Measurements from ENCODE around the gene NFKB2.

Gene NFKB2

DNA sequence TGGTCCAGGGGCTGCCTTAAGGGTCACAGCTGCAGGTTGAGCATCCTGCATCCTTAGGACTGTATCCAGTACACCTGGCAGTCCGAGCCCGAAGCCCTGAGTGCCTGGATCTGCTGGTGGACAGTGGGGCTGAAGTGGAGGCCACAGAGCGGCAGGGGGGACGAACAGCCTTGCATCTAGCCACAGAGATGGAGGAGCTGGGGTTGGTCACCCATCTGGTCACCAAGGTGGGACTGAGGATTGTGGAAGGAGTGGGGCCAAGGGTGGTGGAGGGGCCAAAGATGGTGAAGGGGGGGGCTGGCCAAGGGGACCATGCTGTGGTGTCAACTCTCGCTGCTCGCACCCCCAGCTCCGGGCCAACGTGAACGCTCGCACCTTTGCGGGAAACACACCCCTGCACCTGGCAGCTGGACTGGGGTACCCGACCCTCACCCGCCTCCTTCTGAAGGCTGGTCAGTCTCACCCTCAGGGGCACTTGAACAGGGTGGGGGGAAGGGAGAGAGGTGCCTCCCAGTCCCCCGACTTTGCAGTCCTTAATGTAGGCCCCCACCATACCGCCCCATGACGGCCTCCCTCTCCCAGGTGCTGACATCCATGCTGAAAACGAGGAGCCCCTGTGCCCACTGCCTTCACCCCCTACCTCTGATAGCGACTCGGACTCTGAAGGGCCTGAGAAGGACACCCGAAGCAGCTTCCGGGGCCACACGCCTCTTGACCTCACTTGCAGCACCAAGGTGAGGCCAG lies 5.3 kb downstream of the NFKB2 start:
- H3K9ac ChIP-seq (ENCODE audit: low read length in 5 of 5): no peak overlapping the region
- H3K4me1 ChIP-seq (ENCODE audit: control insufficient read depth in 5 of 5, insufficient read depth in 5 of 5, low read length in 5 of 5): peaks cover 3 to 35% (median 25%) of the 10 kb centered on the region in 5 donors
- H3K36me3 ChIP-seq (ENCODE audit: control insufficient read depth in 5 of 5, insufficient read depth in 5 of 5, low read length in 5 of 5): peaks cover 0 to 53% (median 44%) of the 10 kb centered on the region in 5 donors
- H3K27ac ChIP-seq (ENCODE audit: low read depth, low read length): no peak overlapping the region
- no peaks in the 10 kb centered on the region for H3K9me3 ChIP-seq (ENCODE audit: control insufficient read depth in 5 of 5, low read length in 5 of 5)
- no peak overlapping the region for H3K4me3 ChIP-seq (ENCODE audit: low read depth in 1 of 5, low read length in 5 of 5)
- no peaks in the 10 kb centered on the region for H3K27me3 ChIP-seq (ENCODE audit: control insufficient read depth in 5 of 5, insufficient read depth in 4 of 5, low read length in 5 of 5)

DNA sequence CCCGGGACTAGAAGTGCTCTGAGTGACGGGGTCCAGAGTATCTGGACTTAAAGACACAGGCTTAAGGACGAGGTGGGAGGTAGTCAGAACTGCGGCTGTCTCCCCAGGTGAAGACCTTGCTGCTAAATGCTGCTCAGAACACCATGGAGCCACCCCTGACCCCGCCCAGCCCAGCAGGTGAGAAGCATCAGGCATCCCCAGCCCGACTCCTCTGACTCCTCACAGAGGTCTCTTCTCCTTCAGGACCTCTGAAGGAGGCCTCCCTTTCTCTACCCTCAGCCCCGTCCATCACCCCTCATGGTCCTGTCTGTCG lies 5.8 kb downstream of the NFKB2 start:
- Histone ChIP-seq H3K36me3 (ENCODE audit: control insufficient read depth in 5 of 5, insufficient read depth in 5 of 5, low read length in 5 of 5) (peaks cover 0 to 53% (median 44%) of the 10 kb centered on the region in 5 donors), H3K27ac (ENCODE audit: low read depth, low read length) (no peak overlapping the region)

DNA sequence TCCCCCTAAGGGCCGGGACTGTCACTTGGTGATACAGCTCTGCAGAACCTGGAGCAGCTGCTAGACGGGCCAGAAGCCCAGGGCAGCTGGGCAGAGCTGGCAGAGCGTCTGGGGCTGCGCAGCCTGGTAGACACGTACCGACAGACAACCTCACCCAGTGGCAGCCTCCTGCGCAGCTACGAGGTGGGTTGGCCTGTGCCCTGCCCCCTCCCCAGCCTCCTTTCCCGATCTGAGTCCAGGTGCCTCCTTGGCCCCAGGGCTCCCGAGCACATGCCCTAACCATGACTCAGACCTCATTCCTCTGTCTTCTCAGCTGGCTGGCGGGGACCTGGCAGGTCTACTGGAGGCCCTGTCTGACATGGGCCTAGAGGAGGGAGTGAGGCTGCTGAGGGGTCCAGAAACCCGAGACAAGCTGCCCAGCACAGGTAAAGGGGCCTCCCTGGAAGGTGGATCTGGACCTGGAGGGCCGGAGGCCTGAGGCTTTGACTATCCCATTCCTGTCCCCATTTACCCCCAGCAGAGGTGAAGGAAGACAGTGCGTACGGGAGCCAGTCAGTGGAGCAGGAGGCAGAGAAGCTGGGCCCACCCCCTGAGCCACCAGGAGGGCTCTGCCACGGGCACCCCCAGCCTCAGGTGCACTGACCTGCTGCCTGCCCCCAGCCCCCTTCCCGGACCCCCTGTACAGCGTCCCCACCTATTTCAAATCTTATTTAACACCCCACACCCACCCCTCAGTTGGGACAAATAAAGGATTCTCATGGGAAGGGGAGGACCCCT lies 6.4 kb downstream of the NFKB2 start:
- no peak overlapping the region for H3K9ac ChIP-seq (ENCODE audit: low read length in 5 of 5)
- no peak overlapping the region for H3K4me3 ChIP-seq (ENCODE audit: low read depth in 1 of 5, low read length in 5 of 5)
- H3K36me3 ChIP-seq (ENCODE audit: control insufficient read depth in 5 of 5, insufficient read depth in 5 of 5, low read length in 5 of 5): peaks cover 0 to 49% (median 40%) of the 10 kb centered on the region in 5 donors
- no peak overlapping the region for H3K27ac ChIP-seq (ENCODE audit: low read depth, low read length)
- no peaks in the 10 kb centered on the region for H3K9me3 ChIP-seq (ENCODE audit: control insufficient read depth in 5 of 5, low read length in 5 of 5)
- peaks cover 3 to 23% (median 14%) of the 10 kb centered on the region in 5 donors for H3K4me1 ChIP-seq (ENCODE audit: control insufficient read depth in 5 of 5, insufficient read depth in 5 of 5, low read length in 5 of 5)
- H3K27me3 ChIP-seq (ENCODE audit: control insufficient read depth in 5 of 5, insufficient read depth in 4 of 5, low read length in 5 of 5): no peaks in the 10 kb centered on the region

More for the DNA sequence above, 5.8 kb downstream of the NFKB2 start:
- H3K9ac ChIP-seq (ENCODE audit: low read length in 5 of 5): no peak overlapping the region
- no peaks in the 10 kb centered on the region for H3K27me3 ChIP-seq (ENCODE audit: control insufficient read depth in 5 of 5, insufficient read depth in 4 of 5, low read length in 5 of 5)
- peaks cover 3 to 29% (median 20%) of the 10 kb centered on the region in 5 donors for H3K4me1 ChIP-seq (ENCODE audit: control insufficient read depth in 5 of 5, insufficient read depth in 5 of 5, low read length in 5 of 5)
- no peak overlapping the region for H3K4me3 ChIP-seq (ENCODE audit: low read depth in 1 of 5, low read length in 5 of 5)
- H3K9me3 ChIP-seq (ENCODE audit: control insufficient read depth in 5 of 5, low read length in 5 of 5): no peaks in the 10 kb centered on the region

DNA sequence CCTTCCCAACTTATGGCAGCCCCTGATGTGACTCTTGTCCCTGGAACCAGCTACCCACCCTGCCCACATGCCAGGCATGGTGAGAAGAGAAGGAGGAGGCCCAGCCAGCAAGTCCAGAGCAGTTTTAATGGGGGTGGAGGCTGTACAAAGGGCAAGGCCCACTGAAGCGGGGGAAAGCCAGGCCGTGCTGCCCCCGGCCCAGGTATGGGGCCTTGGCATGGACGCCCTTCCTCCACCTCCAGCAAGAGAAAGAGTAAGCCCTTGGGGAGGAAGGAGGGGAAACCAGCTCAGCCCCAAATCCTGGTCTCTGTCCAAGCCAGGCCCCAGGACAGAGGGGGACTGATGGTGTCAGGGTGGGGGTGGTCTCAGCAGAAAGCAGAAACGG lies 7.0 kb downstream of the NFKB2 start:
- peaks cover 0 to 45% (median 36%) of the 10 kb centered on the region in 5 donors for H3K36me3 ChIP-seq (ENCODE audit: control insufficient read depth in 5 of 5, insufficient read depth in 5 of 5, low read length in 5 of 5)
- H3K27ac ChIP-seq (ENCODE audit: low read depth, low read length): no peak overlapping the region
- no peaks in the 10 kb centered on the region for H3K9me3 ChIP-seq (ENCODE audit: control insufficient read depth in 5 of 5, low read length in 5 of 5)
- H3K4me1 ChIP-seq (ENCODE audit: control insufficient read depth in 5 of 5, insufficient read depth in 5 of 5, low read length in 5 of 5): peaks cover 3 to 20% (median 12%) of the 10 kb centered on the region in 5 donors
- peaks cover 0 to 4% (median 2%) of the 10 kb centered on the region in 5 donors for H3K27me3 ChIP-seq (ENCODE audit: control insufficient read depth in 5 of 5, insufficient read depth in 4 of 5, low read length in 5 of 5)
- H3K4me3 ChIP-seq (ENCODE audit: low read depth in 1 of 5, low read length in 5 of 5): no peak overlapping the region
- H3K9ac ChIP-seq (ENCODE audit: low read length in 5 of 5): no peak overlapping the region

DNA sequence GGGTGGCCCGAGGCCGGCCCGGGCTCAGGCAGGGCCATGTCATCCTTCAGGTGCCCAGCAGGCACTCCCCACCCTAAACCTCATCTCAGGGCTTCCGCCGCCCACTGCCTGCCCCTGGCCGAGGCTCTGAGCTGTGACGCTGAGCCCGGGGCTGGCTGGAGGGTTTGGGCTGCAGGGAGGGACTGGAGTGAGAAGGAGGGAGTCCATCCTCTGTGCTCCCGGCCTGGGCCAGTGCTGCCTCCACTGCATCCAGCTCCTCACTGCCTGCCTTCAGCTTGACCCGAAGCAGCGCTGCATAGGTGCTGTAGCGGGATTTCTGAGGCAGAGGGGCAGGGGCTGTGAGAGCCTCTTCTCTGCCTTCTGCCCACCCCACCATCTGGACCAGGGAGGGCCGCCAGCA lies 7.6 kb downstream of the NFKB2 start:
- Histone ChIP-seq H3K4me1 (ENCODE audit: control insufficient read depth in 5 of 5, insufficient read depth in 5 of 5, low read length in 5 of 5) (peaks cover 3 to 20% (median 12%) of the 10 kb centered on the region in 5 donors), H3K27me3 (ENCODE audit: control insufficient read depth in 5 of 5, insufficient read depth in 4 of 5, low read length in 5 of 5) (peaks cover 6 to 10% (median 8%) of the 10 kb centered on the region in 5 donors), H3K4me3 (ENCODE audit: low read depth in 1 of 5, low read length in 5 of 5) (no peak overlapping the region), H3K27ac (ENCODE audit: low read depth, low read length) (no peak overlapping the region), H3K9me3 (ENCODE audit: control insufficient read depth in 5 of 5, low read length in 5 of 5) (no peaks in the 10 kb centered on the region), H3K36me3 (ENCODE audit: control insufficient read depth in 5 of 5, insufficient read depth in 5 of 5, low read length in 5 of 5) (peaks cover 0 to 39% (median 30%) of the 10 kb centered on the region in 5 donors), H3K9ac (ENCODE audit: low read length in 5 of 5) (no peak overlapping the region)

DNA sequence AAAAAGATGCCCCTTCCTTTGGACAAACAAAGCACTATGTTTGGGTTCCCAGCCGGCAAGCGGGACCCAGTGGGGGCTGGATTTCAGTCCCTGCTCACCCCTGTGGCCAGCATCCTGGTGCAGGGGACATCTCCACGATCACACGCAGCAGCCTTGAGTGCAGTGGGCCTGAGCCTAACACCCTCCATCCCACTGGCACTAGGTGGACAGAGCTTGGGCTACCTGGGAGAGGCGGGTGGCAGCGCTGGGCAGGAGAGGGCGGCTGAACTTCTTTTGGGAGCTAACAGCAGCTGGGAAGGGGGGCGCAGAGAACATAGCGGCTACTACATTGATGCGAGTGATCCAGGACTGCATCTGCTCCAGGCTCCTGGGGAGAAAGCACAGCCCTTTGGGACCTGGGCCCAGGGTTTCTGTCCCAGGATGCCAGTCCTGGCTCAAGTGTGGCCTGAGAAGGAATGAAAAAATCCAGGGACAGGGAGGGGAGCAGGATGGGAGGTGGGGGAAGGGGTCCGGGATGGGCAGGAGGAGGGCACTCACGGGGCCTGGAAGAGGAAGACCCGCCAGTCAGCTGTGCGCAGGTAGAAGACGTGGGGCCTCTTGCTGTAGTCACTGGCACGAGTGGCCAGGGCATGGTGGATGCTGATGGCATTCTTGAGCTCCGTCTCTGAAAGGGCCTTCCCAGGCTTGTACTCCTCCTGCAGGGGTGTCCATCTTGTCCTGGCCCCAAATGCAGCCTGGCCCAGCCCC lies 9.0 kb downstream of the NFKB2 start:
- no peak overlapping the region for H3K27ac ChIP-seq (ENCODE audit: low read depth, low read length)

DNA sequence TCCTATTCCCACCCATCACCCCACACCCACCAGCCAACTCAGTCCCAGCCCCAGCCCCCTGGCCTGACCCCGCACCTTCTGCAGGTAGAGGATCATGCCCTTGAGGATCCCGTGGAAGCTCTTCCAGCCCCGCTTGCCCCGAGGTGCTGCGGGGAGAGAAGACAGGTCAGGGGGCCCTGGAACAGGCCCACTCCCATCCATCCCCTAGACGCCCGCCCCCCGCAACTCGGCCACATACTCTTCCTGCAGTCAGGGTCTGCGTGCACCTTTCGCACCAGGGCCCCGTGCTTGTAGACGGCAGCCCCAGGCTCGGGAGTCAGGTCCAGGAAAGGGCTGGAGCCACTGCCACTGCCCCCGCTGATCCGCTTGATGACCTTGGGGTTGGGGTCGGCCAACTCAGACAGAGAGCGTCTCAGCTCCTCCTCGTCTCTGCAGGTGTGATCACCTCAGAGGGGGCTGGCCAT lies 9.6 kb downstream of the NFKB2 start:
- Histone ChIP-seq H3K27me3 (ENCODE audit: control insufficient read depth in 5 of 5, insufficient read depth in 4 of 5, low read length in 5 of 5) (peaks cover 19 to 27% (median 25%) of the 10 kb centered on the region in 5 donors), H3K36me3 (ENCODE audit: control insufficient read depth in 5 of 5, insufficient read depth in 5 of 5, low read length in 5 of 5) (peaks cover 0 to 29% (median 24%) of the 10 kb centered on the region in 5 donors), H3K9ac (ENCODE audit: low read length in 5 of 5) (no peak overlapping the region), H3K4me3 (ENCODE audit: low read depth in 1 of 5, low read length in 5 of 5) (no peak overlapping the region), H3K27ac (ENCODE audit: low read depth, low read length) (no peak overlapping the region), H3K4me1 (ENCODE audit: control insufficient read depth in 5 of 5, insufficient read depth in 5 of 5, low read length in 5 of 5) (peaks cover 0 to 14% (median 8%) of the 10 kb centered on the region in 5 donors), H3K9me3 (ENCODE audit: control insufficient read depth in 5 of 5, low read length in 5 of 5) (no peaks in the 10 kb centered on the region)

More for the DNA sequence above, 9.0 kb downstream of the NFKB2 start:
- peaks cover 14 to 21% (median 19%) of the 10 kb centered on the region in 5 donors for H3K27me3 ChIP-seq (ENCODE audit: control insufficient read depth in 5 of 5, insufficient read depth in 4 of 5, low read length in 5 of 5)
- H3K9me3 ChIP-seq (ENCODE audit: control insufficient read depth in 5 of 5, low read length in 5 of 5): no peaks in the 10 kb centered on the region
- no peak overlapping the region for H3K9ac ChIP-seq (ENCODE audit: low read length in 5 of 5)
- H3K36me3 ChIP-seq (ENCODE audit: control insufficient read depth in 5 of 5, insufficient read depth in 5 of 5, low read length in 5 of 5): peaks cover 0 to 33% (median 26%) of the 10 kb centered on the region in 5 donors
- H3K4me3 ChIP-seq (ENCODE audit: low read depth in 1 of 5, low read length in 5 of 5): no peak overlapping the region
- peaks cover 1 to 18% (median 13%) of the 10 kb centered on the region in 5 donors for H3K4me1 ChIP-seq (ENCODE audit: control insufficient read depth in 5 of 5, insufficient read depth in 5 of 5, low read length in 5 of 5)

DNA sequence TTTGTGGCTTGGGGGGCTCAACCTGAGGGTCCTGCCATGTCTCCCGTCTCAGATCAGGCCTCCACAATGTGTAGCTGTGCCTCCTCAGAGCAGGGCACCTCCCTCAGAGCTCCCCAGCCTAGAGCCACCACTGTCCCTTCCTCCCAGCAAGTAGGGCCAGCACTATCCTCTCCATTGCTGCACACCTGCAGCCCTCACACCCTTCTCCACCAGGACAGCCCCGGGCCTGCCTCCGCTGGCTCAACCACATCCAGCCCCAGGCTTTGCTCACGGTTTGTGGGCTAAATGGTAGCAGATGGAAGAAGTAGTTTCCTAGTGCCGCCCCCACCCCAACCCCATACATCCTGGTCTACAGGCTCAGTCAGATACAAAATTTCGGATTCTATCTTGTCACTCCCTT lies 10.1 kb downstream of the NFKB2 start:
- no peak overlapping the region for H3K27ac ChIP-seq (ENCODE audit: low read depth, low read length)
- H3K9ac ChIP-seq (ENCODE audit: low read length in 5 of 5): no peak overlapping the region
- H3K9me3 ChIP-seq (ENCODE audit: control insufficient read depth in 5 of 5, low read length in 5 of 5): no peaks in the 10 kb centered on the region
- peaks cover 0 to 17% (median 13%) of the 10 kb centered on the region in 5 donors for H3K4me1 ChIP-seq (ENCODE audit: control insufficient read depth in 5 of 5, insufficient read depth in 5 of 5, low read length in 5 of 5)
- H3K4me3 ChIP-seq (ENCODE audit: low read depth in 1 of 5, low read length in 5 of 5): no peak overlapping the region
- H3K27me3 ChIP-seq (ENCODE audit: control insufficient read depth in 5 of 5, insufficient read depth in 4 of 5, low read length in 5 of 5): peaks cover 24 to 32% (median 30%) of the 10 kb centered on the region in 5 donors
- H3K36me3 ChIP-seq (ENCODE audit: control insufficient read depth in 5 of 5, insufficient read depth in 5 of 5, low read length in 5 of 5): peaks cover 0 to 24% (median 20%) of the 10 kb centered on the region in 5 donors

DNA sequence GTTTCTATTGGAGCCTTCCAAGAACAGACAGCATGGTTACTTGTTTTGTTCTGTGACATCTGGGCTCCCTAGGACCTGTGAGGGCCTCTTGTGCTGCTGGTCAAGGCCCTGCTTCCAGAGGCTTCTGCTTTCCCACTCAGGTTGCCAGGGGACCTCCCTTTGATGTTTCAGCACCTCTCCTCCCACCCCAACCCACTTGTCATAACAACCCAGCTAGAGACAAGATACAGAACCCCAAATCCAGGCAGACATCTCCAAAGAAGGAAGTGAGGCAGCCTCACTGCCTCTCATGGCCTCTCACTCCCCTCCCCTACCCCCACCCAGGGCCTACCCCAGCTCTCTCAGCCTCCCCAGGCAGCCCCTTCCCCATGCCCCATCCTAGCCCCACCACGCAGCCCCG lies 11.3 kb downstream of the NFKB2 start:
- Histone ChIP-seq H3K9me3 (ENCODE audit: control insufficient read depth in 5 of 5, low read length in 5 of 5) (no peaks in the 10 kb centered on the region), H3K4me3 (ENCODE audit: low read depth in 1 of 5, low read length in 5 of 5) (no peak overlapping the region), H3K27ac (ENCODE audit: low read depth, low read length) (no peak overlapping the region), H3K27me3 (ENCODE audit: control insufficient read depth in 5 of 5, insufficient read depth in 4 of 5, low read length in 5 of 5) (peaks cover 36 to 44% (median 42%) of the 10 kb centered on the region in 5 donors), H3K9ac (ENCODE audit: low read length in 5 of 5) (no peak overlapping the region), H3K36me3 (ENCODE audit: control insufficient read depth in 5 of 5, insufficient read depth in 5 of 5, low read length in 5 of 5) (peaks cover 0 to 12% (median 8%) of the 10 kb centered on the region in 5 donors), H3K4me1 (ENCODE audit: control insufficient read depth in 5 of 5, insufficient read depth in 5 of 5, low read length in 5 of 5) (peaks cover 0 to 19% (median 17%) of the 10 kb centered on the region in 5 donors)

Measured in subcutaneous abdominal adipose tissue (tissue), 5 donors.